NB4 (cell line): ENCODE data around the gene OSBPL1A.

Source experiments
- CTCF ChIP-seq: IDR thresholded peaks from one replicate; pipeline ENCODE4 v1.5.1; 2012; ENCODE audit warnings: low read depth, low read length
- POLR2A ChIP-seq: IDR thresholded peaks from 2 replicates; pipeline ENCODE4 v1.6.1; 2011; ENCODE audit warnings: mild to moderate bottlenecking; ENCODE audit not compliant: insufficient read length; ENCODE audit errors: extremely low read depth
- TF ChIP-seq, protein P1 (sequence below): IDR thresholded peaks from 2 replicates; pipeline ENCODE4 v1.6.1; 2011; ENCODE audit warnings: low read depth, low read length

GRCh38 chr18:24265502-24266064 is 132.0 kb downstream of the OSBPL1A start:
- no peak for TF ChIP-seq CTCF
- no peak for TF ChIP-seq POLR2A
- TF ChIP-seq, protein P1, sequence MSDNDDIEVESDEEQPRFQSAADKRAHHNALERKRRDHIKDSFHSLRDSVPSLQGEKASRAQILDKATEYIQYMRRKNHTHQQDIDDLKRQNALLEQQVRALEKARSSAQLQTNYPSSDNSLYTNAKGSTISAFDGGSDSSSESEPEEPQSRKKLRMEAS = no peak
